ENCODE data around the gene RAPGEF3. TPM values are rescaled to one million over a fixed set of nuclear protein-coding genes. Genes with fewer than 3 reads are reported as not detected.

The RAPGEF3 gene
- total and polyA plus RNA-seq, 2 of the 8 experiments (the other 6 are each of a cell fraction or from before 2014, with no cell fraction given) = 5.0 to 9.4 TPM

GRCh38 chr12:47750229-47750798 is 8.4 kb downstream of the RAPGEF3 start:
- Histone ChIP-seq H2BK20ac (ENCODE audit: low read length) (no peak overlapping the region), H2AFZ (ENCODE audit: low read length) (no peak overlapping the region), H4K20me1 (replicated peaks in 1 of 2; ENCODE audit: control insufficient read depth in 1 of 2, insufficient read depth in 2 of 2, low read length in 2 of 2) (no peaks in the 10 kb centered on the region), H2BK15ac (ENCODE audit: low read length) (no peak overlapping the region), H3K79me1 (ENCODE audit: low read depth, low read length) (no peaks in the 10 kb centered on the region), H3K27ac (ENCODE audit: low read depth, low read length) (no peak overlapping the region), H4K5ac (ENCODE audit: insufficient read length, low read depth, low read length) (no peak overlapping the region), H3K9ac (replicated peaks in 1 of 4; ENCODE audit: extremely low read depth in 1 of 4, low read depth in 3 of 4, low read length in 3 of 4) (no peak overlapping the region), H3K79me2 (ENCODE audit: control insufficient read depth in 1 of 2, insufficient read depth in 2 of 2, low read length in 2 of 2) (no peaks in the 10 kb centered on the region), H4K91ac (replicated peaks; ENCODE audit: insufficient read length, low read length) (no peak overlapping the region), H4K8ac (ENCODE audit: extremely low read depth, insufficient read depth, low read length) (no peak overlapping the region), H3K23ac (ENCODE audit: insufficient read length) (no peak overlapping the region), H3K4me1 (replicated peaks in 1 of 4; ENCODE audit: control insufficient read depth in 3 of 4, insufficient read depth in 4 of 4, low read length in 3 of 4) (peaks cover 6 to 14% (median 7%) of the 10 kb centered on the region in 4 experiments), H3K14ac (ENCODE audit: insufficient read length) (no peak overlapping the region), H3K23me2 (ENCODE audit: low read depth, low read length) (no peaks in the 10 kb centered on the region; the same call in 1 of the 2 replicates), H2BK5ac (ENCODE audit: low read depth, low read length) (no peak overlapping the region), H3K9me3 (ENCODE audit: insufficient read depth in 2 of 2, low read depth in 1 of 2, low read length in 1 of 2) (no peaks in the 10 kb centered on the region), H3K27me3 (replicated peaks in 1 of 4; ENCODE audit: control insufficient read depth in 3 of 4, extremely low read depth in 1 of 4, insufficient read depth in 3 of 4, low read length in 3 of 4) (no peaks in the 10 kb centered on the region), H2BK12ac (ENCODE audit: low read depth, low read length) (no peak overlapping the region; the same call in 1 of the 2 replicates), H3K4me3 (ENCODE audit: extremely low read depth in 1 of 4, insufficient read depth in 2 of 4, low read depth in 3 of 4, low read length in 4 of 4) (no peak overlapping the region), H3K4me2 (ENCODE audit: insufficient read depth in 1 of 2, low read depth in 2 of 2, low read length in 2 of 2) (no peak overlapping the region), H3K4ac (replicated peaks; ENCODE audit: insufficient read length, low read depth, low read length) (no peak overlapping the region), H2AK5ac (ENCODE audit: low read depth, low read length) (no peak overlapping the region; the same call in 1 of the 2 replicates), H3K36me3 (ENCODE audit: control insufficient read depth in 2 of 4, insufficient read depth in 4 of 4, low read length in 3 of 4) (no peaks in the 10 kb centered on the region), H3K18ac (ENCODE audit: extremely low read depth, low read length) (no peak overlapping the region), H2BK120ac (replicated peaks; ENCODE audit: low read depth, low read length) (no peak overlapping the region), H3K56ac (replicated peaks; ENCODE audit: insufficient read length, low read depth, low read length) (no peak overlapping the region)
- ChIA-PET CTCF (ENCODE audit: partially characterized antibody) (interaction anchor here (0.6 to 64.6 kb wide), 4 partner anchors 1 to 174 kb away, joined by 4 to 2442 read pairs (median 892); partner anchors contain the start of genes ENDOU, RAPGEF3 and SLC48A1), POLR2A (ENCODE audit: partially characterized antibody) (interaction anchor here (1.5 kb wide), 1 partner anchor 8 kb away, joined by 6 read pairs; no protein-coding TSS in a partner anchor)
- DNase-seq (ENCODE audit: low read depth in 1 of 2, low spot score in 2 of 2) = no peak
- WGBS, 2 experiments (ENCODE audit: extremely low coverage in 1 of 2, insufficient coverage in 1 of 2, insufficient read length in 1 of 2, insufficient replicate concordance in 2 of 2, low coverage in 1 of 2, low lambda C conversion rate in 2 of 2, missing lambda C conversion rate in 1 of 2) = 92% methylated on average over 8 of the region's 10 CpGs; no CpG with 5 or more reads in 1 of the 2 experiments
- FAIRE-seq = no peak
- TF ChIP-seq CBX8 (IDR thresholded peaks at IDR 0.05; ENCODE audit: borderline replicate concordance, low read depth, low read length) (no peak), BRCA1 (IDR thresholded peaks at IDR 0.05; ENCODE audit: low read depth, low read length) (no peak), POU5F1 (IDR thresholded peaks at IDR 0.05; ENCODE audit: low read depth, low read length) (no peak), RBBP5 (IDR thresholded peaks at IDR 0.05; ENCODE audit: borderline replicate concordance, low read depth, low read length) (no peak), KDM1A (IDR thresholded peaks at IDR 0.05; ENCODE audit: borderline replicate concordance, low read length) (no peak), HDAC2 (IDR thresholded peaks at IDR 0.05; ENCODE audit: borderline replicate concordance in 1 of 2, low read depth in 2 of 2, low read length in 2 of 2) (no peak), SP4 (IDR thresholded peaks at IDR 0.05; ENCODE audit: low read length) (no peak), E2F6 (IDR thresholded peaks at IDR 0.05) (no peak), SIRT6 (IDR thresholded peaks at IDR 0.05; ENCODE audit: low read length) (no peak), TAF7 (optimal IDR thresholded peaks at IDR 0.05; ENCODE audit: borderline replicate concordance, low read depth, low read length) (no peak), MAX (IDR thresholded peaks at IDR 0.05) (no peak), RAD21 (IDR thresholded peaks at IDR 0.05 in 1 of 2, conservative IDR thresholded peaks at IDR 0.05 in 1 of 2; ENCODE audit: low read depth in 2 of 2, low read length in 2 of 2) (no peak)

All from H1 (cell line).